Stimulated activated CD4-positive, alpha-beta T cell treated with anti-CD3 and anti-CD28 coated beads, TNF-alpha, amount 100 ng/mL, for 4 hours (primary cell): ENCODE data around the gene SAMM50.

Source experiments
- DNase-seq, 3 experiments: peaks; one replicate each; pipeline ENCODE4 v3.0.0-alpha.2; 2020; ENCODE audit warnings: low read depth in 3 of 3

Gene SAMM50

GRCh38 chr22:43955040-43955882, at the start of gene SAMM50:
TSS of gene SAMM50 (plus strand) at chr22:43955442. CDS start at chr22:43955578, 136 bp downstream.
- DNase-seq, result peak; percentile 82 to 83 (median 82)

GRCh38 chr22:43905681-43906080, 49.6 kb upstream of the SAMM50 start:
- no peak for DNase-seq

- DNase-seq, result no peak
Measured at GRCh38 chr22:43909708-43910107, 45.5 kb upstream of the SAMM50 start.

GRCh38 chr22:43910178-43910695, 45.0 kb upstream of the SAMM50 start:
- DNase-seq, result no peak

- no peak for DNase-seq
Measured at GRCh38 chr22:43911351-43911750, 43.9 kb upstream of the SAMM50 start.

- DNase-seq, result no peak
Measured at GRCh38 chr22:43917521-43917920, 37.7 kb upstream of the SAMM50 start.

- DNase-seq, result no peak
Measured at GRCh38 chr22:43919106-43919973, 35.9 kb upstream of the SAMM50 start.

GRCh38 chr22:43921370-43921769, 33.9 kb upstream of the SAMM50 start:
- no peak for DNase-seq

- DNase-seq, result no peak
Measured at GRCh38 chr22:43922123-43922522, 33.1 kb upstream of the SAMM50 start.

GRCh38 chr22:43923191-43923590, 32.1 kb upstream of the SAMM50 start:
- DNase-seq, result no peak

GRCh38 chr22:43923631-43924464, 31.4 kb upstream of the SAMM50 start, which contains the start of gene PNPLA3:
TSS of gene PNPLA3 (plus strand) at chr22:43923805. CDS start at chr22:43923912, 107 bp downstream.
- DNase-seq, result peak; percentile 55 to 69 (median 65)

GRCh38 chr22:43924877-43925276, 30.4 kb upstream of the SAMM50 start:
- no peak for DNase-seq

GRCh38 chr22:43925433-43926348, 29.6 kb upstream of the SAMM50 start:
- DNase-seq, result no peak

- DNase-seq, result no peak
Measured at GRCh38 chr22:43926349-43926710, 28.9 kb upstream of the SAMM50 start.

GRCh38 chr22:43928468-43928867, 26.8 kb upstream of the SAMM50 start:
- no peak for DNase-seq

GRCh38 chr22:43928908-43929307, 26.3 kb upstream of the SAMM50 start:
- DNase-seq, result no peak

- DNase-seq, result no peak
Measured at GRCh38 chr22:43931771-43932170, 23.5 kb upstream of the SAMM50 start.

- no peak for DNase-seq
Measured at GRCh38 chr22:43941449-43941848, 13.8 kb upstream of the SAMM50 start.

- DNase-seq, result no peak
Measured at GRCh38 chr22:43944670-43945430, 10.4 kb upstream of the SAMM50 start.
